HG02610 (cell line): ENCODE measurements around the gene CTDSPL.
"Not testable (repeated sequence)": the region's sequence is repeated elsewhere in the genome, so short reads cannot be mapped to it uniquely, and the experiment has no call there.

ENCODE experiments used
- ATAC-seq: cut with Tn5 transposase; IDR thresholded peaks from one replicate; pipeline ENCODE4 v1.9.1; 2021; ENCODE audit warnings: mild to moderate bottlenecking, moderate library complexity; ENCODE audit not compliant: unreplicated experiment

The CTDSPL gene

DNA sequence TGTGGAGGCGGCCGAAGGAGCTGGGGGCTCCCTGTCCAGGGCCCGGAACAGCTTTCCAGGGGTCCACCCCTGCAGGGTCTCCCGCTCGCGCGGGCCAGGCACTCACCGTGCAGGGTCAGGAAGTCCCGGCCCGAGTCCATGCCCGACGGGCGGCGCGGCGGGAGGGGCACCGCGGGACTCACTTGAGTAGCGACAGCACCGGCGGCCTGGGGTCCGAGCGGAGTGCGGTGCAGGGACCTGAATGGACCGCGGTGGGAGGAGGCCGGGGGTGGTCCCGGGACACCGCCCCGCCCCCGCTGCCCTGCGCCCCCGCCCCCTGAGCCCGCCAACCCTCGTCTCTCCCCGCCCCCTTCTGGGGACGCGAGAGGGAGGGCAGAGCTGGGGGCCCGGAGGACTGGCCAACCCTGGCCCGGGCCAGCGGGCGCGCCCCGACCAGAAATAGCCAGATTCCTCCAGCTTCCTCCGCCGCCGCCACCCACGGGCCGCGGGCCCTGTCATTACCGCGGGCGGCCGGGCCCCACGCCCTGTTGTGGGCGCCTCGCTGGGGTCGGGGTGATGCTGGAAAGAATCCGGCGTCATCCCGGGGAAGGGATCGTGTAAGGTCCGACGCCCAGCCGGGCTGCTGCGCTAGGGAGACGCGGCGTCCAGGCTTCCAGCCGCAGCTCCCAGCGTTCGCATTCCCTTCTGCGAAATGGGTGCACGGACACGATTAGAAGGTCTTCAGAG is 167.9 kb downstream of the CTDSPL start, which contains the start of gene PLCD1:
Gene PLCD1, minus strand, starts transcription at position 243 of the 726 bp plus-strand sequence. Its CDS starts 103 bp downstream, at position 140.
- no peak for ATAC-seq

DNA sequence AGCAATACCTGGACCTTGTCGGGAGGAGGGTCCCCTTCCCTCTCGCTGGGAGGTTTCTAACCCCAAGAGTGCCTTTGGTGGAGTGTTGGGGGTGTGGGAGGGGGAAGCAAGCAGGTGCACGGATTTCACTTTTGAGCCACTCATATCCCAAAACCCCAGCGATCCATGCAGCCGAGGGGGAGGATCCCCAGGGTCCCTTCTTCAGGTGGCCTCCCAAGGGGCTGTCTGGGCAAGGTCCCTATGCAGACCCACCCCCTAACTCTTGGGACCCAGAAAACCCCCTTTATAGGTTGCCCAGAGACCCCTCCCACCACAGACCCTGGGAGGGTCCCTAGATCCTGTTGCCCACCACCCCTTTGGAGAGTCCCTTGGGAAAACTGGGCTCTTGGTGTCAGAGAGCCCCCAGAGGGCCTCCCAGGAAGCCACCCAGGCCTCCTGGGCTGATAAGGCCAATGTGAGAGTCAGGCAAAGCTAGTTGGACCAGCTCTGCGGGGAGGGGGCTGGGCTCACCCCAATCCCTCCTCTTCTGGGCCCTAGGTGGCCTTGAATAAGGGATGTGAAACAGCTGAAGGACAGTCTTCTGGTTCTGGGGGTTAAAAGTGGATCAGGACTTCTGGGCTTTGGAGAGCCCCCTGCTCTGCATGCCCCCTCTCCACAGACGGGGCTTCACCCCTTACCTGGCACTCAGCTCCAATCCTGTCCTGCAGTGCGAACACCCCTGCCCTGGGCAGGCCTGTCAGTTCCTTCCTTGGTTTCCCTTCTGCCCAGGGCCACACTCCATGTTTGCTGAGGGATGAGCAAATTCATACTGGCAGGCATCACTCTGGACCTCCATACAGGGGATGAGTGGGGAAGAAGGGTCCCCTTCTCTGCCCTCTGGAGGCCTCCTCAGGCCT is 168.7 kb downstream of the CTDSPL start:
- no peak for ATAC-seq

DNA sequence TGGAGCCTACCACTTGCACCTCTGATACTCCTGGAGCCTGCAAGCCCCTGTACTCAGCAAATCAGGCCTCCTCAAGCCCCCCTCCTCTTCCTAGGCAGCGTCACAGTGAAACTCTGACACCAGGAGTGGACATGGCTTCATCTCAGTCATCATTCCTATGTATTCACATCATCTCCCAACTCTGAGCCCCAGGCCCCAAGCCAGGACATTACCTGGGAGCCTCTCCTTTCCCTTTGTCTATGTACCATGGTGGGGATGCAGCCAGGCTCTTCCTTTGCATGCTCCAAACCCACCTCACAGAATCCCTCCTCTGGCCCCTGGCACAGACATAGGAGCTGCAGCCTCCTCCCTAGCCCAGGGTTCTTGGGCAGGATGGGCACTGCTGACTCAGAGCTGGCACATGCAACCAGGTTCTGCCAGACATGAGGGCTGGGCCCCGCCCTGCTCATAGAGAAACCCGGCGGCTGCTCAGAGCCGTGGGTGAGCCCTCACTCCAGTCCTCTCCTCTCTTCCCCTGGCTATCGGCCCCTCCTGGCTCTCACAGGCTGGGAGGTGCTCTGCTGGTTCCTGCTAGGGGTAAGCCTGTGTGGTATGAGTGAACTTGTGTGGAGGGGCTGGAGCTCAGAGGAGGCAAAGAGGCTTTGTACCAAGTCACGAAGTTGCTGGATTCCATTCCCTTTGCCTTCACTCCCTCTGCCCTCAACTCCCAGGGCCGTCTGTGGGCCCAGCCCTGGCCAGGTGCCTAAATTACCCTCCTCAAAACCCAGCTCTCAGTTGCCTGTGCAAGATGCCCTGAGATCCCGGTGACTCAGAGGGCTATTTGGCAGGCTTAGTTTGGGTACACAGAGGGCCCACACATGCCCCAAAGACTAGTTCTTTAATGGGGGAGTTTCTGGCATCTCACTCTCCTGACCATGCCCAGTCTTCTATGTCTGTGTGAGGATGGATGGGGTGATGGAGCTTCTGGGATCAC is 169.6 kb downstream of the CTDSPL start:
- no peak for ATAC-seq

DNA sequence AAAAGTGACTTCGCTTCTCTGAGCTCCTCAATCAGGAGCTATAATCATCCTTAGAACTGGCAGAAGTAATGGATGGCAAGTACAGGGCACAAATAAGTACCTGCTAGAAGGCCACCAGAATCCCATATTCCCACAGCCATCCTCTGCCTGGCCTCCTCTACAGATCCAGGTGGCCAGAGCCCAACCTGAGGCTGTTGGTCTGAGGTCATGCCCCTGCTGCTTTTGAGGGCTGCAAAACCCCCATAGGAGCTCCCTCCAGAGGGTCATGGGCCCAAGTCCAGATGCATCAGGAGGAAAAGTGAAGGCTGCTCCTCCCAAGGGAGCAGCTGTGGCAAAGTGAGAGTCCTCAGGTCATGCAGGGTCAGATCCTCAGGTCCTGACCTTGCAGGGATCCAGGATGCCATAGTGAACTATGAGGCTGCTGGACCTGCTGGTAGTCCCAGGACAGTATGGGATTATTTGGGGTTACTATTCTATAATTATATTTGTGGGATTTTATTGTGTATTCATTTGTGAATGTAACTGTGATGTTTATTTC is 170.7 kb downstream of the CTDSPL start:
- ATAC-seq: no peak

DNA sequence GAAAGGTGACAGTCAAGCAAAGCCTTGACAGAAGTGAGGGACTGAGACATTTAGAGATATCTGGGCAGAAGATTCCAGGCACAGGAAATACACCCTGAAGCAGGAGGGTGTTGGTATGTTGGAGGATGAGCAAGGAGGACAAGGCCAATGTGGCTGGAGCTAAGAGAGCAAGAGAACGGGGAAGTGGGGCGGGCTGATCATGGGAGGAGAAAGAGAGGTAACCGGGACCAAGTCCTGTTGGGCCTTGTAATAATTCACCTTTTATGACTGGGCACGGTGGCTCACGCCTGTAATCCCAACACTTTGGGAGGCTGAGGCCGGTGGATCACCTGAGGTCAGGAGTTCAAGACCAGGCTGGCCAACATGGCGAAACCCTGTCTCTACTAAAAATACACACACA is 171.9 kb downstream of the CTDSPL start:
- not testable (repeated sequence) for ATAC-seq
